ENCODE measurements around the gene LCA5L. TPM values are rescaled to one million over a fixed set of nuclear protein-coding genes. Genes with fewer than 3 reads are reported as not detected.

LCA5L gene
- total RNA-seq, 1 donor from 2014 or later: 2.6 TPM

- TF ChIP-seq CTCF (conservative IDR thresholded peaks at IDR 0.05): peak; percentile 46
- Mint-ChIP-seq H3K4me1 (ENCODE audit: unreplicated experiment) (peaks cover 16% of the 10 kb centered on the region), H3K27ac (peak overlapping the region; percentile 21), H3K9me3 (no peaks in the 10 kb centered on the region), H3K4me3 (no peak overlapping the region), H3K36me3 (peaks cover 15% of the 10 kb centered on the region), H3K27me3 (no peaks in the 10 kb centered on the region)
- no peak for DNase-seq (ENCODE audit: extremely low spot score, unreplicated experiment)
These were observed 55.3 kb downstream of the LCA5L start for GRCh38 chr21:39390212-39390765.

GRCh38 chr21:39388811-39389155, 56.8 kb downstream of the LCA5L start:
- Mint-ChIP-seq H3K9me3 (no peaks in the 10 kb centered on the region), H3K27ac (peak overlapping the region; percentile 80), H3K27me3 (no peaks in the 10 kb centered on the region), H3K4me3 (peak overlapping the region; percentile 90), H3K36me3 (peaks cover 10% of the 10 kb centered on the region), H3K4me1 (ENCODE audit: unreplicated experiment) (peaks cover 16% of the 10 kb centered on the region)
- TF ChIP-seq CTCF (conservative IDR thresholded peaks at IDR 0.05): peak; percentile 17
- DNase-seq (ENCODE audit: extremely low spot score, unreplicated experiment): no peak

- Mint-ChIP-seq H3K27me3 (no peaks in the 10 kb centered on the region), H3K4me1 (ENCODE audit: unreplicated experiment) (peaks cover 16% of the 10 kb centered on the region), H3K4me3 (peak overlapping the region; percentile 90), H3K9me3 (no peaks in the 10 kb centered on the region), H3K36me3 (peaks cover 9% of the 10 kb centered on the region), H3K27ac (peak overlapping the region; percentile 80)
- peak; percentile 92 for DNase-seq (ENCODE audit: extremely low spot score, unreplicated experiment)
- peak; percentile 97 for TF ChIP-seq CTCF (conservative IDR thresholded peaks at IDR 0.05)
These were observed 57.4 kb downstream of the LCA5L start for GRCh38 chr21:39388038-39388810.

GRCh38 chr21:39387461-39388037, 58.0 kb downstream of the LCA5L start:
- Mint-ChIP-seq H3K9me3 (no peaks in the 10 kb centered on the region), H3K27me3 (no peaks in the 10 kb centered on the region), H3K4me3 (peak overlapping the region; percentile 90), H3K36me3 (peaks cover 4% of the 10 kb centered on the region), H3K27ac (peak overlapping the region; percentile 80), H3K4me1 (ENCODE audit: unreplicated experiment) (peaks cover 16% of the 10 kb centered on the region)
- no peak for TF ChIP-seq CTCF (conservative IDR thresholded peaks at IDR 0.05)
- DNase-seq (ENCODE audit: extremely low spot score, unreplicated experiment): peak; percentile 94

- peak overlapping the region; percentile 90 for H3K4me3 Mint-ChIP-seq
- no peak for DNase-seq (ENCODE audit: extremely low spot score, unreplicated experiment)
- no peak for TF ChIP-seq CTCF (conservative IDR thresholded peaks at IDR 0.05)
- H3K9me3 Mint-ChIP-seq: no peaks in the 10 kb centered on the region
- H3K4me1 Mint-ChIP-seq (ENCODE audit: unreplicated experiment): peaks cover 21% of the 10 kb centered on the region
- peaks cover 9% of the 10 kb centered on the region for H3K36me3 Mint-ChIP-seq
- no peak overlapping the region for H3K27ac Mint-ChIP-seq
- no peaks in the 10 kb centered on the region for H3K27me3 Mint-ChIP-seq
These were observed 58.7 kb downstream of the LCA5L start for GRCh38 chr21:39386899-39387298.

Data from type B pancreatic cell (in vitro differentiated cells).